ENCODE data around the gene HNRNPUL2. TPM values are rescaled to one million over a fixed set of nuclear protein-coding genes. Genes with fewer than 3 reads are reported as not detected.
"Not testable (repeated sequence)": the region's sequence is repeated elsewhere in the genome, so short reads cannot be mapped to it uniquely, and the experiment has no call there.

Gene HNRNPUL2
- total and polyA plus RNA-seq, 4 experiments from 2014 or later, result 0.30 to 83.4 (median 41.4) TPM

DNA sequence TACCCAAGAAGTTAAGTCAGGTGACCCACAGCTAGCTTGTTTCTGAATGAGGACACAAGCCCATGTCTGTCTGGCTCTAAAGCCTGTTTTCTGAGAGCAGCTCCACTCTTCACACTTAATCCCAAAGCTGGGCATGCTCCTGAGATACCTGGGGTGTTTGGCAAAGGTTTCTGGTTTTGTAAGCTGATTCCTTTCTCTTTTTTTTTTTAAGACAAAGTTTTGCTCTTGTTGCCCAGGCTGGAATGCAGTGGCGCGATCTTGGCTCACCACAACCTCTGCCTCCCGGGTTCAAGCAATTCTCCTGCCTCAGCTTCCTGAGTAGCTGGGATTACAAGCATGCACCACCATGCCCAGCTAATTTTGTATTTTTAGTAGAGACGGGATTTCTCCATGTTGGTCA, 33.6 kb downstream of the HNRNPUL2 start:
- H3K36me3 Mint-ChIP-seq, result peaks cover 12% of the 10 kb centered on the region in 2 donors
- not testable (repeated sequence) for H3K36me3 ChIP-seq (ENCODE audit: insufficient read depth, low read length); H3K4me1 ChIP-seq (ENCODE audit: insufficient read depth, low read length); H3K4me1 Mint-ChIP-seq; H3K27me3 Mint-ChIP-seq; H3K4me3 ChIP-seq (ENCODE audit: low read length in 2 of 2); H3K9me3 Mint-ChIP-seq; H3K27ac Mint-ChIP-seq; DNase-seq; H3K27ac ChIP-seq (ENCODE audit: low read depth, low read length); H3K4me3 Mint-ChIP-seq; H3K27me3 ChIP-seq (ENCODE audit: insufficient read depth, low read length); H3K9me3 ChIP-seq (ENCODE audit: control insufficient read depth in 1 of 2, low read length in 2 of 2)
- ChIA-PET POLR2A (ENCODE audit: partially characterized antibody) (interaction anchor here (0.7 to 2.9 kb wide), 8 partner anchors 10 to 269 kb away, joined by 3 to 20 read pairs (median 4); partner anchors contain the start of genes C11orf98, CSKMT, EEF1G and HNRNPUL2), CTCF (ENCODE audit: partially characterized antibody) (interaction anchor here (0.8 to 8.0 kb wide), 20 partner anchors 10 to 312 kb away, joined by 3 to 82 read pairs (median 6); partner anchors contain the start of genes EEF1G, TUT1 and ZBTB3)
- intact Hi-C loops (cut with micrococcal nuclease), result loop anchor here (1.0 to 5.0 kb wide), 4 partner anchors 15 to 311 kb away; partner anchors contain the start of gene UBXN1

DNA sequence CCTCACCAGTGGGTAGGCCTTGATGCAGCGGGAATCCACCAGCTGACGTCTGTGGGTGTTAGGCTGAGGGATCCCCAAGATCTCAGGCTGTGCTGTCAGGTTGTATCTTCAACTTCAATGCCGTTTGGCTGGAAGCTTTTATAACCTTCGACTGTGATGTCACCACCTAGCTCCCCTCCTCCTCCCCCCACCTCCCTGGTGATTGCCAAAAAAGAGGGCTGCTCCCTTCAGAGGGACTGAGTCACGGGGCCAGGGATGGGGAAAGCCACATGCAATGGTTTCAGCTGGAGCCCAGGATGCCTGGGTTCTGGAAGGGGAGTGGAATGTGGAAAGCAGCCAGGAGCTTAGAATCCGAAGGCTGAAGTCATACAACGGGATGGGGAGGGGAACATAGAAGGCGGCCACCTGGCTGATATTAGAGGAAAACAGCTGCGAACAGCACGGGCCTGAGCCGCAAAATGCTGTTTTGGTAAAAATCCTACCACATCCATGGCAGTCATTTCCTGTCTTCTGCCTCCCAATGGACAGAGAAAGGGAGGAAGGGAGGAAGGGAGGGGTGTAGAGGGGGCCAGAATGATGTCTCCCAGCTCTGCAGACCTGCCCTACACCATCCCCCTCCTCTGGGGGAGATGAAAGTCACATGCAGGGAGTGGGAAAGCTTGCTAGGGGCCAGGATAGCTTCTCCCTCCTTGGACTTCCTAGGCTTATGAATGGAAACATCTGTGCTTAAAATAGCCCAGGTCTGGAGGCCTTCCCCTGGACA, 37.7 kb downstream of the HNRNPUL2 start, which contains the start of gene LRRN4CL:
Gene LRRN4CL (minus strand): TSS at position 110 of the 763 bp plus-strand sequence. CDS start 1,022 bp downstream, outside the sequence.
- no peaks in the 10 kb centered on the region for H3K4me1 ChIP-seq (ENCODE audit: insufficient read depth, low read length)
- no peaks in the 10 kb centered on the region for H3K27me3 ChIP-seq (ENCODE audit: insufficient read depth, low read length)
- H3K9me3 ChIP-seq (ENCODE audit: control insufficient read depth in 1 of 2, low read length in 2 of 2), result no peaks in the 10 kb centered on the region
- DNase-seq, result no peak
- Mint-ChIP-seq H3K27me3 (peaks cover 0 to 5% of the 10 kb centered on the region in 2 donors), H3K36me3 (peaks cover 10 to 12% of the 10 kb centered on the region in 2 donors), H3K9me3 (no peaks in the 10 kb centered on the region), H3K27ac (peak within 1 kb of the TSS in 1 of 7 donors; percentile 72), H3K4me3 (no peak within 1 kb of the TSS), H3K4me1 (peaks cover under 1 to 2% (median 1%) of the 10 kb centered on the region in 4 donors)
- ChIA-PET POLR2A (ENCODE audit: partially characterized antibody) (interaction anchor here (0.7 to 1.9 kb wide), 4 partner anchors 9 to 98 kb away, joined by 3 to 9 read pairs (median 4); partner anchors contain the start of genes C11orf98, CSKMT and TUT1), CTCF (ENCODE audit: partially characterized antibody) (interaction anchor here (0.9 to 1.2 kb wide), 4 partner anchors 10 to 136 kb away, joined by 3 to 5 read pairs (median 3); no protein-coding TSS in a partner anchor)
- H3K27ac ChIP-seq (ENCODE audit: low read depth, low read length), result no peak within 1 kb of the TSS
- no peak within 1 kb of the TSS for H3K4me3 ChIP-seq (ENCODE audit: low read length in 2 of 2)
- H3K36me3 ChIP-seq (ENCODE audit: insufficient read depth, low read length), result no peaks in the 10 kb centered on the region
- intact Hi-C loops (cut with micrococcal nuclease), result loop anchor here (5.0 kb wide), 1 partner anchor 307 kb away; no protein-coding TSS in a partner anchor

DNA sequence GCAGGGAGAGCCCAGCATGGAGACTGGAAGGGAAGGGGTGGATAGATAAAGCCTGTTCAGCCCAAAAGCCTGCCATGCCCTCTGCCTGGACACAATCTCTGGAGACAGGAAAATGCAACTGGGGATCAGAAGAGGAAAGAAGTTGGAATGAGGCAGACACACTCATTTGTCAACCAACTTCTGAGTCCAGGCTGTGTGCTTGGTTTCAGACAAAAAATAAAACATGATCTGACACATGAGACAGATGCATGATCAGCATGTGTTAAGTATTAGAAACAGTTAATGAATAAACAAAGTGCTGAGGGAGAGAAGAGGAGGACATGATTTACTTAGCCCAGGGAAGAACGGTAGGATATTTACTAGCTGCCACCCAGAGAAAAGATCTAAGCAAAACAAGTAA, 38.8 kb downstream of the HNRNPUL2 start:
- no peak for DNase-seq
- Histone ChIP-seq H3K36me3 (ENCODE audit: insufficient read depth, low read length) (no peaks in the 10 kb centered on the region), H3K27ac (ENCODE audit: low read depth, low read length) (no peak overlapping the region), H3K4me1 (ENCODE audit: insufficient read depth, low read length) (no peaks in the 10 kb centered on the region), H3K4me3 (ENCODE audit: low read length in 2 of 2) (no peak overlapping the region), H3K27me3 (ENCODE audit: insufficient read depth, low read length) (no peaks in the 10 kb centered on the region), H3K9me3 (ENCODE audit: control insufficient read depth in 1 of 2, low read length in 2 of 2) (no peaks in the 10 kb centered on the region)
- intact Hi-C loops (cut with micrococcal nuclease), result no loop called here
- ChIA-PET POLR2A (ENCODE audit: partially characterized antibody) (interaction anchor here (1.0 kb wide), 1 partner anchor 17 kb away, joined by 3 read pairs; no protein-coding TSS in a partner anchor), CTCF (ENCODE audit: partially characterized antibody) (interaction anchor here (1.2 kb wide), 2 partner anchors 8 to 99 kb away, joined by 3 to 5 read pairs; no protein-coding TSS in a partner anchor)
- Mint-ChIP-seq H3K27ac (no peak overlapping the region), H3K9me3 (no peaks in the 10 kb centered on the region), H3K4me1 (no peaks in the 10 kb centered on the region), H3K4me3 (no peak overlapping the region), H3K27me3 (peaks cover 0 to 5% of the 10 kb centered on the region in 2 donors), H3K36me3 (peaks cover 10 to 12% of the 10 kb centered on the region in 2 donors)

DNA sequence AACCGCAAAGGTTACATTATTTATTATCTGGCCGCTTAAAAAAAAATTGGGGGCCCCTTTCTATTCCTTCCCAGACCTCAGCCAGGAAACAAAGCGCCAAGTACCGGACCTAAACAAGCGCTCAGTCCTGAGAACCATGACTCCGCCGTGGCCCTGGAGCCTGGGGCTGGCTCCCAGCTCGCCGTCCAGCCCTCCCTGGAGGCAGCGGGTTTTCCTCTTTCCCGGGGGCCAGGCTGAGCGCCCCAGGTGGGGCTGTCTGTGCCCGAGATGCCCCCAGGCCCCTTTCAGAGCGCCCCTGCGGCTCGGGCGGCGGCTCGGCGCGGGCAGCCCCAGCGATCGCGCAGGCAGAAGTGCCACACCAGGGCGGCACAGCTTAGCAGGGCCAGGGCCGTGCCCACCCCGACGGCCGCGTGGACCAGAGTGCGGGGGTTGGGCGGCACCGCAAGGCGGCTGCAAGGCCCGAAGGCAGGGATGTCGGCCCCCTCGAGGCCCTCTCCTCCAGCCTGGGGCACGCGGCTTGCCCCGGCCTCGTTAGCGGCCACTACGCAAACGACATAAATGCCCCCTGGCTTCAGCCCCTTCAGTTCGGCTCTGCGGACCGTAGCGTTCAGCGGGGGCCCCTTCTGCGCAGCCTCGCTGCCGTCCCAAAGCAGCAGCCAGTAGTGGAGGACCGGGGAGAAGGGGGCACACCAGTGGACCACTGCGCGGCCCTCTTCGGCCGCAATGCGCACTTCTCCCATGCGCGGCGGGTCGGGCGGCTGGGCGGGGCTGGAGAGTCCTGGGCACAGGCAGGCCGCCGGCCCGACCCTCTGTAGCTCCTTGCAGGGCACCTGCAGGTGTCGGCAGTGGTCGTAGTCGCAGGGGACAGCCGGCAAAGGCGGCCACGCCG, 39.5 kb downstream of the HNRNPUL2 start:
- no peaks in the 10 kb centered on the region for H3K9me3 Mint-ChIP-seq
- no peak overlapping the region for H3K27ac Mint-ChIP-seq
- intact Hi-C loops (cut with micrococcal nuclease), result no loop called here
- ChIA-PET POLR2A (ENCODE audit: partially characterized antibody) (interaction anchor here (1.0 to 1.2 kb wide), 2 partner anchors 17 to 22 kb away, joined by 3 read pairs; partner anchors contain the start of genes C11orf98 and CSKMT), CTCF (ENCODE audit: partially characterized antibody) (interaction anchor here (1.2 kb wide), 1 partner anchor 100 kb away, joined by 3 read pairs; no protein-coding TSS in a partner anchor)
- H3K27me3 Mint-ChIP-seq, result peaks cover 0 to 5% of the 10 kb centered on the region in 2 donors
- DNase-seq, result no peak
- Histone ChIP-seq H3K4me1 (ENCODE audit: insufficient read depth, low read length) (no peaks in the 10 kb centered on the region), H3K4me3 (ENCODE audit: low read length in 2 of 2) (no peak overlapping the region), H3K27ac (ENCODE audit: low read depth, low read length) (no peak overlapping the region), H3K36me3 (ENCODE audit: insufficient read depth, low read length) (no peaks in the 10 kb centered on the region), H3K9me3 (ENCODE audit: control insufficient read depth in 1 of 2, low read length in 2 of 2) (no peaks in the 10 kb centered on the region), H3K27me3 (ENCODE audit: insufficient read depth, low read length) (no peaks in the 10 kb centered on the region)
- no peak overlapping the region for H3K4me3 Mint-ChIP-seq
- peaks cover 7 to 10% of the 10 kb centered on the region in 2 donors for H3K36me3 Mint-ChIP-seq
- H3K4me1 Mint-ChIP-seq, result no peaks in the 10 kb centered on the region

DNA sequence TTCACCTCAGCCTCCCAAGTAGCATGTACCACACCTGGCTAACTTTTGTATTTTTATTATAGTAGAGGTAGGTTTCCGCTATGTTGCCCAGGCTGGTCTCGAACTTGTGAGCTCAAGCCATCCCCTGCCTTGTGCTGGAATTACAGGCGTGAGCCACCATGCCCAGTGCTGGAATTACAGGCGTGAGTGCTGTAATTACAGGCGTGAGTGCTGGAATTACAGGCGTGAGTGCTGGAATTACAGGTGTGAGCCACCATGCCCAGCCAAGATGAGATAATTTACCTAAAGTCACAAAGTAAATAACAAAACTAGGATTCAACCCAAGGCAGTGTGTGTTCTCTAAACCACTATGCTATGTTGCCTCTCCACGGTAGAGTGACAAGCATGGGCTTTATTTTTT, 44.7 kb downstream of the HNRNPUL2 start:
- no peak overlapping the region for H3K4me3 ChIP-seq (ENCODE audit: low read length in 2 of 2)
- H3K27ac ChIP-seq (ENCODE audit: low read depth, low read length), result no peak overlapping the region
- peaks cover 23% of the 10 kb centered on the region for H3K4me1 ChIP-seq (ENCODE audit: insufficient read depth, low read length)
- H3K27me3 Mint-ChIP-seq, result peaks cover 0 to 5% of the 10 kb centered on the region in 2 donors
- H3K9me3 ChIP-seq (ENCODE audit: control insufficient read depth in 1 of 2, low read length in 2 of 2), result no peaks in the 10 kb centered on the region
- peaks cover 3% of the 10 kb centered on the region for H3K36me3 ChIP-seq (ENCODE audit: insufficient read depth, low read length)
- H3K27ac Mint-ChIP-seq, result no peak overlapping the region
- H3K27me3 ChIP-seq (ENCODE audit: insufficient read depth, low read length), result no peaks in the 10 kb centered on the region
- no peaks in the 10 kb centered on the region for H3K9me3 Mint-ChIP-seq
- ChIA-PET POLR2A (ENCODE audit: partially characterized antibody) (interaction anchor here (1.2 kb wide), 1 partner anchor 91 kb away, joined by 5 read pairs; the partner anchor contains the start of gene TUT1), CTCF (ENCODE audit: partially characterized antibody) (interaction anchor here (1.8 kb wide), 1 partner anchor 11 kb away, joined by 9 read pairs; no protein-coding TSS in a partner anchor)
- H3K4me3 Mint-ChIP-seq, result no peak overlapping the region
- intact Hi-C loops (cut with micrococcal nuclease), result loop anchor here (5.0 kb wide), 1 partner anchor 340 kb away; no protein-coding TSS in a partner anchor
- H3K4me1 Mint-ChIP-seq, result peaks cover 10 to 27% (median 19%) of the 10 kb centered on the region in 4 donors
- H3K36me3 Mint-ChIP-seq, result peaks cover 6 to 13% of the 10 kb centered on the region in 2 donors
- DNase-seq, result no peak

DNA sequence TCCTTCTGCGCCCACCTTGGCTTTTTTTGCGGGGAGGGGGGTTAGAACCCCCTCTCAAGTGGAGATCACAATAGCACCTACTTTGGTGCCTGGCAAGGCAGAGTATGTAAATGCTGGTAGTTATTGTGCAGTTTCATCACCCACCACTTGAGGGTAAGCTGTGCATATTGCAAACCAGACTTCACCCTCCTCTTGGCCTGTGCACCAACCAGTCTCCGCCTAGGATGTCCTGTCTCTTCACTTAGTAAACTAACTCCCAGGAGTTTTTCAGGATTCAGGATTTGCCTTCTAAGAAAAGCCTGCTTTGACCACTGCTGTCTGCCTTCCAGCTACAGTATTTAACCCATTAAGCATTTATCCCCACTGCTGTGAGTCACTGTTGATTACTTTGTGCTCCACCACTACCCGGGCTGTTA, 46.4 kb downstream of the HNRNPUL2 start:
- Mint-ChIP-seq H3K9me3 (no peaks in the 10 kb centered on the region), H3K27ac (peak overlapping the region; percentile 33 to 92 (median 76)), H3K4me3 (peak overlapping the region in 7 of 8 donors; percentile 57 to 79 (median 69)), H3K36me3 (peaks cover 14 to 29% of the 10 kb centered on the region in 2 donors), H3K4me1 (peaks cover 14 to 41% (median 26%) of the 10 kb centered on the region in 4 donors), H3K27me3 (no peaks in the 10 kb centered on the region)
- ChIA-PET CTCF (ENCODE audit: partially characterized antibody) (interaction anchor here (0.7 to 2.8 kb wide), 20 partner anchors 8 to 256 kb away, joined by 3 to 42 read pairs (median 4); partner anchors contain the start of genes C11orf98, CSKMT, LRRN4CL and TUT1), POLR2A (ENCODE audit: partially characterized antibody) (interaction anchor here (0.8 to 19.7 kb wide), 16 partner anchors 9 to 256 kb away, joined by 3 to 494 read pairs (median 5); partner anchors contain the start of genes BSCL2, C11orf98, CSKMT and GANAB)
- peak; percentile 40 to 57 (median 45) for DNase-seq
- intact Hi-C loops (cut with micrococcal nuclease), result loop anchor here (1.0 to 5.0 kb wide), 2 partner anchors 181 to 341 kb away; no protein-coding TSS in a partner anchor
- Histone ChIP-seq H3K4me3 (ENCODE audit: low read length in 2 of 2) (no peak overlapping the region), H3K4me1 (ENCODE audit: insufficient read depth, low read length) (peaks cover 36% of the 10 kb centered on the region), H3K27me3 (ENCODE audit: insufficient read depth, low read length) (no peaks in the 10 kb centered on the region), H3K36me3 (ENCODE audit: insufficient read depth, low read length) (peaks cover 15% of the 10 kb centered on the region), H3K27ac (ENCODE audit: low read depth, low read length) (no peak overlapping the region), H3K9me3 (ENCODE audit: control insufficient read depth in 1 of 2, low read length in 2 of 2) (no peaks in the 10 kb centered on the region)
